ENCODE results near the gene CSDE1.

CSDE1 gene

GRCh38 chr1:114691061-114691460 lies 66.7 kb downstream of the CSDE1 start:
- no peak for DNase-seq
- Histone ChIP-seq H3K18ac (ENCODE audit: low read length) (no peak overlapping the region), H3K4me3 (ENCODE audit: low read length) (no peak overlapping the region), H3K79me1 (ENCODE audit: low read length) (no peaks in the 10 kb centered on the region), H3K56ac (ENCODE audit: low read length) (no peak overlapping the region), H3K4ac (ENCODE audit: low read depth, low read length) (no peak overlapping the region), H3K36me3 (ENCODE audit: control insufficient read depth, insufficient read depth, low read length) (no peaks in the 10 kb centered on the region), H2BK5ac (ENCODE audit: low read length) (no peak overlapping the region), H3K27me3 (ENCODE audit: insufficient read depth, low read length, poor library complexity) (no peaks in the 10 kb centered on the region), H4K8ac (ENCODE audit: low read depth, low read length) (no peak overlapping the region), H3K27ac (ENCODE audit: low read depth, low read length) (no peak overlapping the region), H2BK15ac (replicated peaks; ENCODE audit: low read depth) (no peak overlapping the region), H4K5ac (ENCODE audit: low read length) (no peak overlapping the region), H3K4me2 (ENCODE audit: low read length) (no peak overlapping the region), H2AK5ac (ENCODE audit: low read length) (no peak overlapping the region), H3K23ac (ENCODE audit: low read length) (no peak overlapping the region), H3K79me2 (ENCODE audit: control insufficient read depth, insufficient read depth, low read length) (no peaks in the 10 kb centered on the region), H2BK120ac (ENCODE audit: low read depth, low read length) (no peak overlapping the region), H3K4me1 (ENCODE audit: control insufficient read depth, low read depth, low read length) (peaks cover 2% of the 10 kb centered on the region), H3K9ac (ENCODE audit: low read length) (no peak overlapping the region)
- no CpG with 5 or more reads among the region's 2 CpGs for WGBS (ENCODE audit: extremely low coverage, insufficient coverage, low lambda C conversion rate)

- Histone ChIP-seq H3K79me1 (ENCODE audit: low read length) (no peaks in the 10 kb centered on the region), H3K18ac (ENCODE audit: low read length) (no peak overlapping the region), H3K79me2 (ENCODE audit: control insufficient read depth, insufficient read depth, low read length) (no peaks in the 10 kb centered on the region), H2BK5ac (ENCODE audit: low read length) (no peak overlapping the region), H2AK5ac (ENCODE audit: low read length) (no peak overlapping the region), H2BK120ac (ENCODE audit: low read depth, low read length) (no peak overlapping the region), H4K8ac (ENCODE audit: low read depth, low read length) (no peak overlapping the region), H3K56ac (ENCODE audit: low read length) (no peak overlapping the region), H3K23ac (ENCODE audit: low read length) (no peak overlapping the region), H3K27ac (ENCODE audit: low read depth, low read length) (no peak overlapping the region), H3K9ac (ENCODE audit: low read length) (no peak overlapping the region), H3K4me1 (ENCODE audit: control insufficient read depth, low read depth, low read length) (no peaks in the 10 kb centered on the region), H3K4me3 (ENCODE audit: low read length) (no peak overlapping the region), H4K5ac (ENCODE audit: low read length) (no peak overlapping the region), H3K36me3 (ENCODE audit: control insufficient read depth, insufficient read depth, low read length) (no peaks in the 10 kb centered on the region), H3K4ac (ENCODE audit: low read depth, low read length) (no peak overlapping the region), H2BK15ac (replicated peaks; ENCODE audit: low read depth) (no peak overlapping the region), H3K27me3 (ENCODE audit: insufficient read depth, low read length, poor library complexity) (no peaks in the 10 kb centered on the region), H3K4me2 (ENCODE audit: low read length) (no peak overlapping the region)
- no peak for DNase-seq
- WGBS (ENCODE audit: extremely low coverage, insufficient coverage, low lambda C conversion rate): no CpG with 5 or more reads among the region's 1 CpG
Measured at GRCh38 chr1:114690148-114690547, 67.6 kb downstream of the CSDE1 start.

GRCh38 chr1:114688526-114688925 lies 69.3 kb downstream of the CSDE1 start:
- DNase-seq: no peak
- Histone ChIP-seq H3K36me3 (ENCODE audit: control insufficient read depth, insufficient read depth, low read length) (no peaks in the 10 kb centered on the region), H3K4me2 (ENCODE audit: low read length) (no peak overlapping the region), H3K56ac (ENCODE audit: low read length) (no peak overlapping the region), H3K79me1 (ENCODE audit: low read length) (no peaks in the 10 kb centered on the region), H3K23ac (ENCODE audit: low read length) (no peak overlapping the region), H2BK5ac (ENCODE audit: low read length) (no peak overlapping the region), H3K4me3 (ENCODE audit: low read length) (no peak overlapping the region), H3K27me3 (ENCODE audit: insufficient read depth, low read length, poor library complexity) (no peaks in the 10 kb centered on the region), H2BK15ac (replicated peaks; ENCODE audit: low read depth) (no peak overlapping the region), H3K18ac (ENCODE audit: low read length) (no peak overlapping the region), H2BK120ac (ENCODE audit: low read depth, low read length) (no peak overlapping the region), H2AK5ac (ENCODE audit: low read length) (no peak overlapping the region), H3K9ac (ENCODE audit: low read length) (no peak overlapping the region), H4K8ac (ENCODE audit: low read depth, low read length) (no peak overlapping the region), H4K5ac (ENCODE audit: low read length) (no peak overlapping the region), H3K4ac (ENCODE audit: low read depth, low read length) (no peak overlapping the region), H3K4me1 (ENCODE audit: control insufficient read depth, low read depth, low read length) (no peaks in the 10 kb centered on the region), H3K79me2 (ENCODE audit: control insufficient read depth, insufficient read depth, low read length) (no peaks in the 10 kb centered on the region), H3K27ac (ENCODE audit: low read depth, low read length) (no peak overlapping the region)
- no CpG with 5 or more reads among the region's 4 CpGs for WGBS (ENCODE audit: extremely low coverage, insufficient coverage, low lambda C conversion rate)

- no peaks in the 10 kb centered on the region for H3K36me3 ChIP-seq (ENCODE audit: control insufficient read depth, insufficient read depth, low read length)
- no peak overlapping the region for H3K27ac ChIP-seq (ENCODE audit: low read depth, low read length)
- H3K4me1 ChIP-seq (ENCODE audit: control insufficient read depth, low read depth, low read length): no peaks in the 10 kb centered on the region
- H3K4ac ChIP-seq (ENCODE audit: low read depth, low read length): no peak overlapping the region
- no peak overlapping the region for H3K9ac ChIP-seq (ENCODE audit: low read length)
- H3K23ac ChIP-seq (ENCODE audit: low read length): no peak overlapping the region
- H3K18ac ChIP-seq (ENCODE audit: low read length): no peak overlapping the region
- no peak overlapping the region for H2BK120ac ChIP-seq (ENCODE audit: low read depth, low read length)
- H3K79me2 ChIP-seq (ENCODE audit: control insufficient read depth, insufficient read depth, low read length): no peaks in the 10 kb centered on the region
- H4K5ac ChIP-seq (ENCODE audit: low read length): no peak overlapping the region
- no peaks in the 10 kb centered on the region for H3K27me3 ChIP-seq (ENCODE audit: insufficient read depth, low read length, poor library complexity)
- no peak overlapping the region for H3K4me2 ChIP-seq (ENCODE audit: low read length)
- H3K56ac ChIP-seq (ENCODE audit: low read length): no peak overlapping the region
- H2AK5ac ChIP-seq (ENCODE audit: low read length): no peak overlapping the region
- H2BK5ac ChIP-seq (ENCODE audit: low read length): no peak overlapping the region
- no peak overlapping the region for H4K8ac ChIP-seq (ENCODE audit: low read depth, low read length)
- no peak overlapping the region for H2BK15ac ChIP-seq (replicated peaks; ENCODE audit: low read depth)
- no peak for DNase-seq
- WGBS (ENCODE audit: extremely low coverage, insufficient coverage, low lambda C conversion rate): no CpG with 5 or more reads among the region's 5 CpGs
- no peaks in the 10 kb centered on the region for H3K79me1 ChIP-seq (ENCODE audit: low read length)
- no peak overlapping the region for H3K4me3 ChIP-seq (ENCODE audit: low read length)
Measured at GRCh38 chr1:114685851-114686250, 71.9 kb downstream of the CSDE1 start.

GRCh38 chr1:114677691-114678090 lies 80.1 kb downstream of the CSDE1 start:
- WGBS (ENCODE audit: extremely low coverage, insufficient coverage, low lambda C conversion rate): no CpG with 5 or more reads among the region's 5 CpGs
- H3K23ac ChIP-seq (ENCODE audit: low read length): no peak overlapping the region
- H3K27me3 ChIP-seq (ENCODE audit: insufficient read depth, low read length, poor library complexity): no peaks in the 10 kb centered on the region

GRCh38 chr1:114676115-114676514 lies 81.7 kb downstream of the CSDE1 start:
- Histone ChIP-seq H3K4me2 (ENCODE audit: low read length) (no peak overlapping the region), H4K8ac (ENCODE audit: low read depth, low read length) (no peak overlapping the region), H3K18ac (ENCODE audit: low read length) (no peak overlapping the region), H3K56ac (ENCODE audit: low read length) (no peak overlapping the region), H3K79me2 (ENCODE audit: control insufficient read depth, insufficient read depth, low read length) (no peaks in the 10 kb centered on the region), H3K36me3 (ENCODE audit: control insufficient read depth, insufficient read depth, low read length) (no peaks in the 10 kb centered on the region), H2AK5ac (ENCODE audit: low read length) (no peak overlapping the region), H3K27me3 (ENCODE audit: insufficient read depth, low read length, poor library complexity) (no peaks in the 10 kb centered on the region), H3K4me3 (ENCODE audit: low read length) (no peak overlapping the region), H3K27ac (ENCODE audit: low read depth, low read length) (no peak overlapping the region), H2BK15ac (replicated peaks; ENCODE audit: low read depth) (no peak overlapping the region), H3K79me1 (ENCODE audit: low read length) (no peaks in the 10 kb centered on the region), H3K4ac (ENCODE audit: low read depth, low read length) (no peak overlapping the region), H2BK120ac (ENCODE audit: low read depth, low read length) (no peak overlapping the region), H2BK5ac (ENCODE audit: low read length) (no peak overlapping the region), H3K23ac (ENCODE audit: low read length) (no peak overlapping the region), H3K4me1 (ENCODE audit: control insufficient read depth, low read depth, low read length) (no peaks in the 10 kb centered on the region), H4K5ac (ENCODE audit: low read length) (no peak overlapping the region), H3K9ac (ENCODE audit: low read length) (no peak overlapping the region)
- no peak for DNase-seq
- WGBS (ENCODE audit: extremely low coverage, insufficient coverage, low lambda C conversion rate): no CpG with 5 or more reads among the region's 1 CpG

More at GRCh38 chr1:114677691-114678090, 80.1 kb downstream of the CSDE1 start:
- H3K27ac ChIP-seq (ENCODE audit: low read depth, low read length): no peak overlapping the region
- H3K4me3 ChIP-seq (ENCODE audit: low read length): no peak overlapping the region
- H3K9ac ChIP-seq (ENCODE audit: low read length): no peak overlapping the region
- H2AK5ac ChIP-seq (ENCODE audit: low read length): no peak overlapping the region
- no peak overlapping the region for H4K8ac ChIP-seq (ENCODE audit: low read depth, low read length)
- H3K36me3 ChIP-seq (ENCODE audit: control insufficient read depth, insufficient read depth, low read length): no peaks in the 10 kb centered on the region
- H3K4me2 ChIP-seq (ENCODE audit: low read length): no peak overlapping the region
- no peaks in the 10 kb centered on the region for H3K79me1 ChIP-seq (ENCODE audit: low read length)
- H2BK5ac ChIP-seq (ENCODE audit: low read length): no peak overlapping the region
- no peak overlapping the region for H3K4ac ChIP-seq (ENCODE audit: low read depth, low read length)
- no peak overlapping the region for H2BK120ac ChIP-seq (ENCODE audit: low read depth, low read length)
- no peaks in the 10 kb centered on the region for H3K79me2 ChIP-seq (ENCODE audit: control insufficient read depth, insufficient read depth, low read length)
- no peak overlapping the region for H4K5ac ChIP-seq (ENCODE audit: low read length)
- H3K18ac ChIP-seq (ENCODE audit: low read length): no peak overlapping the region
- DNase-seq: no peak
- no peak overlapping the region for H3K56ac ChIP-seq (ENCODE audit: low read length)
- H2BK15ac ChIP-seq (replicated peaks; ENCODE audit: low read depth): no peak overlapping the region
- no peaks in the 10 kb centered on the region for H3K4me1 ChIP-seq (ENCODE audit: control insufficient read depth, low read depth, low read length)
